Activated naive CD4-positive, alpha-beta T cell treated with anti-CD3 and anti-CD28 coated beads, Interleukin-2, amount 50 U/mL, for 24 hours (primary cell): Measurements from ENCODE around the gene TMEM170B.

ENCODE experiments used
- H3K27ac Mint-ChIP-seq: one replicate; pipeline ENCODE4 v1.8.0; 2021; ENCODE audit warnings: mild to moderate bottlenecking, mixed read lengths
- H3K27me3 Mint-ChIP-seq: one replicate; pipeline ENCODE4 v1.8.0; 2021; ENCODE audit warnings: mixed read lengths
- H3K36me3 Mint-ChIP-seq: one replicate; pipeline ENCODE4 v1.8.0; 2021; ENCODE audit warnings: mixed read lengths
- H3K4me1 Mint-ChIP-seq: one replicate; pipeline ENCODE4 v1.8.0; 2021; ENCODE audit warnings: mixed read lengths
- H3K4me3 Mint-ChIP-seq: one replicate; pipeline ENCODE4 v1.8.0; 2021; ENCODE audit warnings: mild to moderate bottlenecking, mixed read lengths
- H3K9me3 Mint-ChIP-seq: one replicate; pipeline ENCODE4 v1.8.0; 2021; ENCODE audit warnings: mixed read lengths

The TMEM170B gene

DNA sequence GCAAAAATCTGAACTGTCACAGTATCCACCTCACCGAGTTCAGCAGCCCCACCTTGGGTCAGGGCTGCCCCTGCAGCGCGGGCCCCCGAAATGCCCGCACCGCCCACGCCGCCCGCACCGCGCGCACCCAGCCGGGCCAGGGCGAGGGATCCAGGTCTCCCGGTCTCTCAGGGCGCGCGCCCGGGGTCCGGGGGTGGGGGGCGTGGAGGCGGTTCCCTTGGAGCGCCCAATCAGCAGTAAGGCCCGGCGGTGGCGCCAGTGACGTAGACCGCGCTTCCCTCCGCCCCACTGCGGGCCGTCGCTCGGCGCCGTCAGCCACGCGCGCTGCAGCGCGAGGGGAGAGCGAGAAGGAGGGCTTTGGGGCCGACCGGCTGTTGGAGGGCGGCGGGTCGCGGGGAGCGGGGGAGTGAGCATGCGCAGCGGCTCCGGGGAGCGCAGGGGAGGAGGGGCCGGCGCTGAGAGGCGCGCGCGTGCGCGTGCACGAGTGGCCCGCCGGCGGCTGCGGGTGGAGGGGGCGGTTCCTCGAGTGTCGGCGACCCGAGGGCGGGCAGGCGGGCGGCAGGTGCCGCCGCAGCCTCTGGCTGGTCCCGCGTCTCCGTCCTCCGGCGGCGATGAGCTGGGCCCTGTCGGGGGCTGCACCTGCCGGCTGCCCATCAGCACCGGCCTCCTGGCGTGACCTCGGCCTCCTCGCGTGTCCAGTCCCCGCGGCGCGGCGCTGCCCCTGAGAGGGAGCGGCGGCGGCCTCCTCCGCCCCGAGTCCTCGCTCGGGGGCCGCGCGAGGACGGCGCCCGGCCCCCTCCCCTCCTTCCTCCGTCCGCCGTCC, at the start of gene TMEM170B:
TMEM170B (plus strand) TSS at position 521 of the 823 bp plus-strand sequence. CDS start 529 bp downstream, outside the sequence.
- Mint-ChIP-seq H3K27ac (peak within 1 kb of the TSS; percentile 59), H3K27me3 (no peaks in the 10 kb centered on the region)

GRCh38 chr6:11490996-11491395, 46.6 kb upstream of the TMEM170B start:
- H3K27ac Mint-ChIP-seq = no peak overlapping the region
- no peak overlapping the region for H3K4me3 Mint-ChIP-seq
- H3K4me1 Mint-ChIP-seq = no peaks in the 10 kb centered on the region
- no peaks in the 10 kb centered on the region for H3K9me3 Mint-ChIP-seq
- H3K36me3 Mint-ChIP-seq = no peaks in the 10 kb centered on the region
- peaks cover 1% of the 10 kb centered on the region for H3K27me3 Mint-ChIP-seq

More for the DNA sequence above, at the start of gene TMEM170B:
- Mint-ChIP-seq H3K36me3 (no peaks in the 10 kb centered on the region), H3K9me3 (no peaks in the 10 kb centered on the region), H3K4me1 (peaks cover 16% of the 10 kb centered on the region), H3K4me3 (peak within 1 kb of the TSS; percentile 89)

DNA sequence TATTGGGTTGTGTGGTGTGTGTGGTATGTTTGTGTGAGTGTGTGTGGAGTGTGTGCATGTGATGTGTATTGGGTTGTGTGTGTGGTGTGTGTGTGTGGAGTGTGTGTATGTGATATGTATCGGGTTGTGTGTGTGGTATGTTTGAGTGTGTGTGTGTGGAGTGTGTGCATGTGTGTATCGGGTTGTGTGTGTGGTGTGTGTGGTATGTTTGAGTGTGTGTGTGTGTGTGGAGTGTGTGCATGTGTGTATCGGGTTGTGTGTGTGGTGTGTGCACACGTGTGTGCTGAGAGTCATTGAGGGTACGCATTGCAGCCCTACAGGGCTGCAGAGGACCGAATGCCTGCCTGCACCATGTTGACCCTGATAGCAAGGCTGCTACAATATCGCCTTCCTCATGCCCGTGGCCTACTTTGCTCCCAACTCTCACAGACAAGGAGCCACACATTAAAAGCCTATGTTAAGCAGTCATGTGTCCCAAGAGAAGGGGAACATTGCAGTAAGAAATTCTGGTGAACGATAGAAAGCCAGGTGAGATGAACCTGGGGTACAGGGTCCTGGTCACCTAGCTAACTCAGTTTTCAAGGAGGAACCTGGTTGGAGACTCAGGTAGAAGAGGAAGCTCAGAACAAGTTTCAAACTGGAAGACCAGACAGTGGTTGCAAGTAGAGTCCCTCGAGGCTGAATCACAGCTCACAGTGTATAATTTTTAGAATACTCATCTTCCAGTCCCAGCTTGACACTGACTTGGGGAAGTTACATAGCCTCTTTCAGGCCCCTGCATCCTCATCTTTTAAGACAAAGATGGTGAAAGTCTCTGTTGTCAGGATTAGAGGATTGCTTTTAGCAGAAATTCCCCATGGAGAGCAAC, 45.7 kb upstream of the TMEM170B start:
- H3K27ac Mint-ChIP-seq = no peak overlapping the region
- peaks cover 1% of the 10 kb centered on the region for H3K27me3 Mint-ChIP-seq
- H3K4me3 Mint-ChIP-seq = no peak overlapping the region
- H3K4me1 Mint-ChIP-seq = no peaks in the 10 kb centered on the region
- H3K36me3 Mint-ChIP-seq = no peaks in the 10 kb centered on the region
- no peaks in the 10 kb centered on the region for H3K9me3 Mint-ChIP-seq

GRCh38 chr6:11492464-11493290, 44.9 kb upstream of the TMEM170B start:
- Mint-ChIP-seq H3K27me3 (no peaks in the 10 kb centered on the region), H3K4me3 (no peak overlapping the region), H3K4me1 (no peaks in the 10 kb centered on the region), H3K9me3 (no peaks in the 10 kb centered on the region), H3K27ac (no peak overlapping the region), H3K36me3 (no peaks in the 10 kb centered on the region)

GRCh38 chr6:11493974-11494373, 43.6 kb upstream of the TMEM170B start:
- no peaks in the 10 kb centered on the region for H3K36me3 Mint-ChIP-seq
- no peak overlapping the region for H3K4me3 Mint-ChIP-seq
- no peak overlapping the region for H3K27ac Mint-ChIP-seq
- no peaks in the 10 kb centered on the region for H3K27me3 Mint-ChIP-seq
- no peaks in the 10 kb centered on the region for H3K9me3 Mint-ChIP-seq
- H3K4me1 Mint-ChIP-seq = no peaks in the 10 kb centered on the region

GRCh38 chr6:11494786-11495564, 42.6 kb upstream of the TMEM170B start:
- no peaks in the 10 kb centered on the region for H3K27me3 Mint-ChIP-seq
- no peak overlapping the region for H3K4me3 Mint-ChIP-seq
- no peaks in the 10 kb centered on the region for H3K4me1 Mint-ChIP-seq
- no peaks in the 10 kb centered on the region for H3K36me3 Mint-ChIP-seq
- H3K27ac Mint-ChIP-seq = no peak overlapping the region
- no peaks in the 10 kb centered on the region for H3K9me3 Mint-ChIP-seq

GRCh38 chr6:11495565-11496145, 41.9 kb upstream of the TMEM170B start:
- H3K27ac Mint-ChIP-seq = no peak overlapping the region
- no peaks in the 10 kb centered on the region for H3K27me3 Mint-ChIP-seq
- no peaks in the 10 kb centered on the region for H3K36me3 Mint-ChIP-seq
- H3K4me3 Mint-ChIP-seq = no peak overlapping the region
- no peaks in the 10 kb centered on the region for H3K4me1 Mint-ChIP-seq
- H3K9me3 Mint-ChIP-seq = no peaks in the 10 kb centered on the region

DNA sequence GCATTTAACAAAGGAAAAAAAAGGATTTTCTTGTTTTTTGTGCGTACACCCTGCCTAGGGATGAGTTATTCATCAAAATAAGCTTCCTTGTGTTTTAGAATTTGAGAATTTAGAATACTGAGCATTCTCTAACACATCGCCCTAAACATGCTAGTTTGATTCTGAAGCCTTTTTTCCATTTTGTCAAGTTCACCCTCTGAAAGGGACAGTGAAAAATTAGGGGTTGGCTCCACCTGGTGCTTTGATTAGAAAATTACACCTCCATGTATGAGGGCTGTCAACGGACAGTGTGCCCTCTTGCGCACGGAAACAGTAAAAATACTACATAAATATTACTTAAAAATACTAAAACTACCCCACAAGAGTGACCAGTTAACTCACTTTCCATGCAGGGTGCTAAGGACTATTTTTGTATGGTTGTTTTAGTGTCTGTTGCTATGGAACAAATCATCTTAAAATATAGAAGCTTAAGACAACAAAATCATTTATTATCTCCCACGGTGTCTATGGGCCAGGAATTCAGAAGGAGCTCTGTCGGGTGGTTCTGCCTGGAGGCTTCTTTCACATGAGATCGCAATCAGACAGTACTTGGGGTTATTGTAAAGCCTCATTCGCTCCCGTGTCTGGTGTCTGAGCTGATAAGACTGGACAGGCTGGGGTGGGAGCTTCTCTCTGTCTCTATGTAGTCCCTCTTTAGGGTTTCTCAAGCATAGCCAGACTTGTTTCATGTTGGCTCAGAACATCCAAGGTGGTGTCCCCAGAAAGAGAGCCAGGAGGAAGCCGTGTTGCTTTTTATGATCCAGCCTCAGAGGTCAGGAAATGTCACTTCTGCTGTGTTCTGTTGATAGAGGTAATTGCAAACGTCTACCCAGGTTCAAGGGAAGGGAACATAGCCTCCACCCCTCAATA, 41.1 kb upstream of the TMEM170B start:
- no peak overlapping the region for H3K4me3 Mint-ChIP-seq
- no peaks in the 10 kb centered on the region for H3K27me3 Mint-ChIP-seq
- H3K4me1 Mint-ChIP-seq = no peaks in the 10 kb centered on the region
- H3K9me3 Mint-ChIP-seq = no peaks in the 10 kb centered on the region
- H3K27ac Mint-ChIP-seq = no peak overlapping the region
- no peaks in the 10 kb centered on the region for H3K36me3 Mint-ChIP-seq

GRCh38 chr6:11497107-11497506, 40.4 kb upstream of the TMEM170B start:
- Mint-ChIP-seq H3K4me3 (no peak overlapping the region), H3K27ac (no peak overlapping the region), H3K27me3 (no peaks in the 10 kb centered on the region), H3K9me3 (no peaks in the 10 kb centered on the region), H3K36me3 (no peaks in the 10 kb centered on the region), H3K4me1 (no peaks in the 10 kb centered on the region)

GRCh38 chr6:11497881-11498280, 39.7 kb upstream of the TMEM170B start:
- H3K4me1 Mint-ChIP-seq = no peaks in the 10 kb centered on the region
- no peak overlapping the region for H3K27ac Mint-ChIP-seq
- no peak overlapping the region for H3K4me3 Mint-ChIP-seq
- no peaks in the 10 kb centered on the region for H3K36me3 Mint-ChIP-seq
- H3K27me3 Mint-ChIP-seq = no peaks in the 10 kb centered on the region
- H3K9me3 Mint-ChIP-seq = no peaks in the 10 kb centered on the region

- Mint-ChIP-seq H3K4me3 (no peak overlapping the region), H3K27ac (no peak overlapping the region), H3K4me1 (no peaks in the 10 kb centered on the region)
Observed at GRCh38 chr6:11500008-11500407, 37.5 kb upstream of the TMEM170B start.

GRCh38 chr6:11509471-11509870, 28.1 kb upstream of the TMEM170B start:
- no peak overlapping the region for H3K27ac Mint-ChIP-seq
- H3K4me1 Mint-ChIP-seq = no peaks in the 10 kb centered on the region
- no peak overlapping the region for H3K4me3 Mint-ChIP-seq
- peaks cover 2% of the 10 kb centered on the region for H3K36me3 Mint-ChIP-seq
- peaks cover 7% of the 10 kb centered on the region for H3K9me3 Mint-ChIP-seq
- H3K27me3 Mint-ChIP-seq = peaks cover 13% of the 10 kb centered on the region

More at GRCh38 chr6:11500008-11500407, 37.5 kb upstream of the TMEM170B start:
- H3K36me3 Mint-ChIP-seq = no peaks in the 10 kb centered on the region
- no peaks in the 10 kb centered on the region for H3K9me3 Mint-ChIP-seq
- H3K27me3 Mint-ChIP-seq = peaks cover 4% of the 10 kb centered on the region

- Mint-ChIP-seq H3K27me3 (peaks cover 11% of the 10 kb centered on the region), H3K4me1 (no peaks in the 10 kb centered on the region), H3K9me3 (peaks cover 13% of the 10 kb centered on the region), H3K4me3 (no peak overlapping the region), H3K36me3 (peaks cover 2% of the 10 kb centered on the region), H3K27ac (no peak overlapping the region)
Observed at GRCh38 chr6:11514672-11515071, 22.9 kb upstream of the TMEM170B start.

- H3K27me3 Mint-ChIP-seq = peaks cover 11% of the 10 kb centered on the region
- H3K27ac Mint-ChIP-seq = no peak overlapping the region
- H3K4me3 Mint-ChIP-seq = no peak overlapping the region
- no peaks in the 10 kb centered on the region for H3K4me1 Mint-ChIP-seq
- H3K36me3 Mint-ChIP-seq = no peaks in the 10 kb centered on the region
- peaks cover 13% of the 10 kb centered on the region for H3K9me3 Mint-ChIP-seq
Observed at GRCh38 chr6:11515763-11516162, 21.8 kb upstream of the TMEM170B start.
